ENCODE results near the gene CC2D1B.
"Not testable (repeated sequence)": the region's sequence is repeated elsewhere in the genome, so short reads cannot be mapped to it uniquely, and the experiment has no call there.

- TF ChIP-seq CTCF (IDR thresholded peaks at IDR 0.05); POLR2AphosphoS5 (IDR thresholded peaks at IDR 0.05; ENCODE audit: insufficient read depth in 1 of 2, low read depth in 1 of 2); POLR2A (IDR thresholded peaks at IDR 0.05): not testable (repeated sequence)
These were observed 3.8 kb upstream of the CC2D1B start for GRCh38 chr1:52369851-52370250.

Measured in vagina (tissue), 2 donors.